H1 (cell line): ENCODE measurements around the gene PSAP. TPM values are rescaled to one million over a fixed set of nuclear protein-coding genes. Genes with fewer than 3 reads are reported as not detected.

ENCODE experiments used
- BACH1 ChIP-seq: IDR thresholded peaks from 2 replicates; pipeline ENCODE4 v1.6.1; 2012; ENCODE audit warnings: low read length, improper control_type of control experiment
- CEBPB ChIP-seq: IDR thresholded peaks from 2 replicates; pipeline ENCODE4 v1.6.1; 2012; ENCODE audit warnings: low read depth, low read length
- FOSL1 ChIP-seq: IDR thresholded peaks from 2 replicates; pipeline ENCODE4 v1.6.1; 2011; ENCODE audit warnings: mild to moderate bottlenecking, low read depth, low read length, moderate library complexity; ENCODE audit not compliant: insufficient read depth
- GABPA ChIP-seq: IDR thresholded peaks from 2 replicates; pipeline ENCODE4 v1.6.1; 2011; ENCODE audit warnings: mild to moderate bottlenecking, low read length, moderate library complexity, borderline replicate concordance; ENCODE audit not compliant: insufficient read depth
- NRF1 ChIP-seq: IDR thresholded peaks from 2 replicates; pipeline ENCODE4 v1.6.1; 2011; ENCODE audit warnings: mild to moderate bottlenecking, low read depth, low read length, improper control_type of control experiment
- POU5F1 ChIP-seq: IDR thresholded peaks from 2 replicates; pipeline ENCODE4 v1.6.1; 2011; ENCODE audit warnings: low read depth, mild to moderate bottlenecking, low read length, moderate library complexity
- RNF2 ChIP-seq: fragments of 200-900, 300-1000 bp; sonication (generic); IDR thresholded peaks from 2 replicates; pipeline ENCODE4 v1.7.1; 2016; ENCODE audit warnings: borderline replicate concordance, low read depth, mild to moderate bottlenecking, antibody characterized with exemption, low read length; ENCODE audit not compliant: poor library complexity, severe bottlenecking; ENCODE audit errors: missing control alignments
- SP2 ChIP-seq: IDR thresholded peaks from 2 replicates; pipeline ENCODE4 v1.6.1; 2012; ENCODE audit warnings: mild to moderate bottlenecking, low read length, inconsistent platforms
- TEAD4 ChIP-seq: IDR thresholded peaks from 2 replicates; pipeline ENCODE4 v1.6.1; 2012; ENCODE audit warnings: low read depth, low read length, inconsistent platforms, mixed read lengths
- polyA plus RNA-seq, 7 experiments: library from polyadenylated mRNA; depleted of rRNA in 3 of 7; stranded (reverse) in 5 of 7; unstranded in 2 of 7; fragments of >200 nt in 5 of 7; fragments of 200-250 nt in 2 of 7; gene quantifications; 1 replicate in 5 of 7; 2 replicates in 1 of 7; 4 replicates in 1 of 7; pipeline versions ENCODE4 v1.2.1 to v1.2.3, GENCODE V29; 2011 to 2013; ENCODE audit warnings: missing spikeins in 2 of 7, mixed read lengths in 2 of 7
- total RNA-seq: library from RNA; stranded (reverse); fragmentation: NEBNext Ultra II Directional; extraction: Animal tissue kit (Norgen Biotek cat#: 25700); gene quantifications from 2 replicates; pipeline ENCODE4 v1.2.1, GENCODE V29; 2021

The PSAP gene
- total and polyA plus RNA-seq, 2 of the 8 experiments (the other 6 are each of a cell fraction or from before 2014, with no cell fraction given) = 386 to 504 TPM

DNA sequence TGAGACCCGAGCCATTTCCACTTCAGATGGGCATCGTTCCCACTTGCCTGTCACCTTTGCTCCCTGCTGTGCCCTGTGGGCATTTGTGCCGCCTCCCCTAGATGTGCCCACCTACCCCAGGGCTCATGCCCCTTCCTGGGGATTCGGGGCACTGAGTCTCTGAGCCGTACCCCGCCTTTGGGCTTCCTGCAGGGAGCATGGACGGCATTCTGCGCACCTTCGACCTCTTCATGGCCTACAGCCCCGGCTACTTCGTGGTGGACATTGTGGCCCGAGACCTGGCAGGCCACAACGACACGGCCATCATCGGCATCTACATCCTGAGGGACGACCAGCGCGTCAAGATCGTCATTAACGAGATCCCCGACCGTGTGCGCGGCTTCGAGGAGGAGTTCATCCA is 41.4 kb downstream of the PSAP start (continued):
- TF ChIP-seq POU5F1 = no peak
- TF ChIP-seq SP2 = no peak
- TF ChIP-seq NRF1 = no peak
- no peak for TF ChIP-seq RNF2
- no peak for TF ChIP-seq FOSL1
- TF ChIP-seq BACH1 = no peak
- no peak for TF ChIP-seq GABPA
- no peak for TF ChIP-seq TEAD4
- TF ChIP-seq CEBPB = no peak
